ENCODE measurements around the gene PPP6R1.

The PPP6R1 gene

GRCh38 chr19:55231391-55232285 lies 27.2 kb downstream of the PPP6R1 start:
- no peak for DNase-seq (ENCODE audit: low spot score)
- ChIA-PET POLR2A (ENCODE audit: low non-redundant PET) (no interaction called here), CTCF (interaction anchor here (0.6 kb wide), 2 partner anchors 90 to 185 kb away, joined by 3 to 7 read pairs; no protein-coding TSS in a partner anchor)
- no peak for TF ChIP-seq CTCF (conservative IDR thresholded peaks at IDR 0.05; ENCODE audit: low read depth)
- 0 out of 2 replicates have a peak overlapping the region, but pooled peaks have one; percentile 18 for H3K27ac ChIP-seq

GRCh38 chr19:55230780-55231179 lies 28.0 kb downstream of the PPP6R1 start:
- DNase-seq (ENCODE audit: low spot score), result no peak
- no peak overlapping the region for H3K27ac ChIP-seq
- TF ChIP-seq CTCF (conservative IDR thresholded peaks at IDR 0.05; ENCODE audit: low read depth), result no peak
- CTCF ChIA-PET, result no interaction called here
- POLR2A ChIA-PET (ENCODE audit: low non-redundant PET), result no interaction called here

GRCh38 chr19:55230329-55230728 lies 28.5 kb downstream of the PPP6R1 start:
- no peak for TF ChIP-seq CTCF (conservative IDR thresholded peaks at IDR 0.05; ENCODE audit: low read depth)
- POLR2A ChIA-PET (ENCODE audit: low non-redundant PET), result no interaction called here
- no peak overlapping the region for H3K27ac ChIP-seq
- DNase-seq (ENCODE audit: low spot score), result no peak
- CTCF ChIA-PET, result no interaction called here

GRCh38 chr19:55229789-55230182 lies 29.0 kb downstream of the PPP6R1 start:
- H3K27ac ChIP-seq, result peak overlapping the region; percentile 32; the same call in 1 of the 2 replicates
- CTCF ChIA-PET, result no interaction called here
- no peak for DNase-seq (ENCODE audit: low spot score)
- TF ChIP-seq CTCF (conservative IDR thresholded peaks at IDR 0.05; ENCODE audit: low read depth), result no peak
- POLR2A ChIA-PET (ENCODE audit: low non-redundant PET), result no interaction called here

- no peak for DNase-seq (ENCODE audit: low spot score)
- POLR2A ChIA-PET (ENCODE audit: low non-redundant PET), result no interaction called here
- no peak for TF ChIP-seq CTCF (conservative IDR thresholded peaks at IDR 0.05; ENCODE audit: low read depth)
- CTCF ChIA-PET, result no interaction called here
- H3K27ac ChIP-seq, result peak overlapping the region; percentile 32; the same call in 1 of the 2 replicates
These were observed 29.6 kb downstream of the PPP6R1 start for GRCh38 chr19:55229145-55229788.

GRCh38 chr19:55228403-55229031 lies 30.3 kb downstream of the PPP6R1 start, which contains the start of gene TMEM86B:
TSS of gene TMEM86B (minus strand) at chr19:55228763. CDS start at chr19:55228741, 22 bp downstream.
- DNase-seq (ENCODE audit: low spot score), result no peak
- peak within 1 kb of the TSS; percentile 32 for H3K27ac ChIP-seq
- TF ChIP-seq CTCF (conservative IDR thresholded peaks at IDR 0.05; ENCODE audit: low read depth), result no peak
- ChIA-PET POLR2A (ENCODE audit: low non-redundant PET) (no interaction called here), CTCF (interaction anchor here (0.6 to 1.2 kb wide), 3 partner anchors 15 to 239 kb away, joined by 4 read pairs; no protein-coding TSS in a partner anchor)
